Measurements from ENCODE around the gene LMAN1L. TPM values are rescaled to one million over a fixed set of nuclear protein-coding genes. Genes with fewer than 3 reads are reported as not detected.

The LMAN1L gene
- polyA plus RNA-seq, 3 donors: 0.08 TPM; not detected in 2

GRCh38 chr15:74864296-74864695 is 51.7 kb downstream of the LMAN1L start:
- H3K4me3 Mint-ChIP-seq: no peak overlapping the region
- H3K79me2 ChIP-seq (ENCODE audit: insufficient read depth, low read length): peaks cover 98% of the 10 kb centered on the region
- peaks cover 3 to 24% of the 10 kb centered on the region in 2 donors for H3K36me3 ChIP-seq (replicated peaks in 1 of 2; ENCODE audit: control insufficient read depth in 1 of 2, insufficient read depth in 2 of 2, low read length in 2 of 2)
- H3K27ac Mint-ChIP-seq: peak overlapping the region in 6 of 7 donors; percentile 3 to 76 (median 15)
- no peak for TF ChIP-seq CTCF (IDR thresholded peaks at IDR 0.05)
- DNase-seq: no peak
- H3K4me2 ChIP-seq (replicated peaks; ENCODE audit: extremely low read depth, low read length, poor library complexity, severe bottlenecking): no peak overlapping the region
- no peak overlapping the region for H3K9ac ChIP-seq (ENCODE audit: insufficient read depth, low read length, poor library complexity, severe bottlenecking)
- intact Hi-C loops (cut with micrococcal nuclease): no loop called here
- peak overlapping the region in 1 of 2 donors; percentile 29 for H3K27ac ChIP-seq (ENCODE audit: low read depth in 1 of 2, low read length in 2 of 2)
- H3K4me3 ChIP-seq (replicated peaks in 1 of 3; ENCODE audit: low read depth in 2 of 3, low read length in 3 of 3): no peak overlapping the region
- WGBS (ENCODE audit: insufficient coverage): 88% methylated on average over 5 of the region's 6 CpGs
- H3K9me3 ChIP-seq (replicated peaks in 1 of 2; ENCODE audit: control insufficient read depth in 1 of 2, insufficient read depth in 1 of 2, low read length in 2 of 2): no peaks in the 10 kb centered on the region
- H3K9me3 Mint-ChIP-seq: no peaks in the 10 kb centered on the region
- H3K27me3 Mint-ChIP-seq (ENCODE audit: low read depth in 3 of 3): no peaks in the 10 kb centered on the region
- no peaks in the 10 kb centered on the region for H3K27me3 ChIP-seq (ENCODE audit: control insufficient read depth in 2 of 2, insufficient read depth in 2 of 2, low read length in 2 of 2)
- peaks cover 35 to 38% of the 10 kb centered on the region in 2 donors for H3K4me1 ChIP-seq (ENCODE audit: control insufficient read depth in 1 of 2, insufficient read depth in 2 of 2, low read length in 2 of 2)
- H2AFZ ChIP-seq (ENCODE audit: insufficient read depth, low read depth, low read length, poor library complexity, severe bottlenecking): no peak overlapping the region
- peaks cover 22 to 37% of the 10 kb centered on the region in 2 donors for H3K36me3 Mint-ChIP-seq
- peaks cover 98% of the 10 kb centered on the region for H4K20me1 ChIP-seq (ENCODE audit: insufficient read depth, low read length)
- H3K4me1 Mint-ChIP-seq: peaks cover 59% of the 10 kb centered on the region

GRCh38 chr15:74865316-74865715 is 52.7 kb downstream of the LMAN1L start:
- Mint-ChIP-seq H3K27me3 (ENCODE audit: low read depth in 3 of 3) (no peaks in the 10 kb centered on the region), H3K27ac (peak overlapping the region in 3 of 7 donors; percentile 16 to 52 (median 43)), H3K4me3 (no peak overlapping the region), H3K4me1 (peaks cover 65% of the 10 kb centered on the region), H3K36me3 (peaks cover 22 to 32% of the 10 kb centered on the region in 2 donors), H3K9me3 (no peaks in the 10 kb centered on the region)
- H3K36me3 ChIP-seq (replicated peaks in 1 of 2; ENCODE audit: control insufficient read depth in 1 of 2, insufficient read depth in 2 of 2, low read length in 2 of 2): peaks cover 3 to 24% of the 10 kb centered on the region in 2 donors
- intact Hi-C loops (cut with micrococcal nuclease): loop anchor here in 1 of 2 donors (5.0 kb wide), 1 partner anchor 37 kb away; no protein-coding TSS in a partner anchor
- H4K20me1 ChIP-seq (ENCODE audit: insufficient read depth, low read length): peaks cover 98% of the 10 kb centered on the region
- peaks cover 43 to 44% of the 10 kb centered on the region in 2 donors for H3K4me1 ChIP-seq (ENCODE audit: control insufficient read depth in 1 of 2, insufficient read depth in 2 of 2, low read length in 2 of 2)
- no peaks in the 10 kb centered on the region for H3K27me3 ChIP-seq (ENCODE audit: control insufficient read depth in 2 of 2, insufficient read depth in 2 of 2, low read length in 2 of 2)
- no peak overlapping the region for H3K27ac ChIP-seq (ENCODE audit: low read depth in 1 of 2, low read length in 2 of 2)
- no peak for DNase-seq
- no peak overlapping the region for H3K9ac ChIP-seq (ENCODE audit: insufficient read depth, low read length, poor library complexity, severe bottlenecking)
- no peak overlapping the region for H2AFZ ChIP-seq (ENCODE audit: insufficient read depth, low read depth, low read length, poor library complexity, severe bottlenecking)
- no peak overlapping the region for H3K4me3 ChIP-seq (replicated peaks in 1 of 3; ENCODE audit: low read depth in 2 of 3, low read length in 3 of 3)
- H3K79me2 ChIP-seq (ENCODE audit: insufficient read depth, low read length): peaks cover 99% of the 10 kb centered on the region
- no peaks in the 10 kb centered on the region for H3K9me3 ChIP-seq (replicated peaks in 1 of 2; ENCODE audit: control insufficient read depth in 1 of 2, insufficient read depth in 1 of 2, low read length in 2 of 2)
- H3K4me2 ChIP-seq (replicated peaks; ENCODE audit: extremely low read depth, low read length, poor library complexity, severe bottlenecking): no peak overlapping the region
- WGBS (ENCODE audit: insufficient coverage): 92% methylated on average over 1 of the region's 2 CpGs
- TF ChIP-seq CTCF (IDR thresholded peaks at IDR 0.05): no peak

Measured in CD14-positive monocyte (primary cell).